GM23338 (cell line): ENCODE data around the gene ST3GAL4. TPM values are rescaled to one million over a fixed set of nuclear protein-coding genes. Genes with fewer than 3 reads are reported as not detected.

Experiments used
- ATAC-seq: fragments of 200-7000 bp; cut with Tn5 transposase; 3 replicates; pipeline ENCODE4 v1.9.1; 2020
- DNase-seq: peaks from one replicate; pipeline ENCODE4 v3.0.0-alpha.2; 2015; ENCODE audit warnings: low spot score
- H2AFZ ChIP-seq: fragments of 200-600 bp; sonication (generic); 2 replicates; pipeline ENCODE4 v1.8.0; 2016; ENCODE audit warnings: antibody characterized with exemption, mild to moderate bottlenecking, moderate library complexity
- H3F3A ChIP-seq: fragments of 200-600 bp; sonication (generic); replicated peaks from 2 replicates; pipeline ENCODE4 v1.8.0; 2017; ENCODE audit warnings: antibody characterized with exemption, mixed run types, low read depth
- H3K27ac ChIP-seq: fragments of 200-600 bp; sonication (generic); 2 replicates; pipeline ENCODE4 v1.6.1; 2016; ENCODE audit warnings: low read depth
- H3K27me3 ChIP-seq: fragments of 200-600 bp; sonication (generic); 2 replicates; pipeline ENCODE4 v1.8.0; 2016; ENCODE audit warnings: mild to moderate bottlenecking, mixed run types, moderate library complexity; ENCODE audit not compliant: insufficient read depth
- H3K36me3 ChIP-seq: fragments of 200-600 bp; sonication (generic); 2 replicates; pipeline ENCODE4 v1.8.0; 2016; ENCODE audit warnings: mild to moderate bottlenecking; ENCODE audit not compliant: insufficient read depth
- H3K4me1 ChIP-seq: fragments of 200-600 bp; sonication (generic); 2 replicates; pipeline ENCODE4 v1.8.0; 2016; ENCODE audit warnings: mild to moderate bottlenecking, moderate library complexity; ENCODE audit not compliant: insufficient read depth
- H3K4me2 ChIP-seq: fragments of 200-600 bp; sonication (generic); 2 replicates; pipeline ENCODE4 v1.7.1; 2017; ENCODE audit warnings: mixed run types
- H3K4me3 ChIP-seq: fragments of 200-600 bp; sonication (generic); 2 replicates; pipeline ENCODE4 v1.6.1; 2016; ENCODE audit warnings: mixed run types
- H3K79me2 ChIP-seq: fragments of 200-600 bp; sonication (generic); replicated peaks from 2 replicates; pipeline ENCODE4 v1.8.0; 2017; ENCODE audit warnings: mild to moderate bottlenecking; ENCODE audit not compliant: insufficient read depth
- H3K9me2 ChIP-seq: fragments of 200-600 bp; sonication (generic); 2 replicates; pipeline ENCODE4 v1.8.0; 2017; ENCODE audit not compliant: insufficient read depth
- H4K20me1 ChIP-seq: fragments of 200-600 bp; sonication (generic); replicated peaks from 2 replicates; pipeline ENCODE4 v1.8.0; 2017; ENCODE audit warnings: mild to moderate bottlenecking; ENCODE audit not compliant: insufficient read depth
- H3K27ac Mint-ChIP-seq: 2 replicates; pipeline ENCODE4 v1.8.0; 2020; ENCODE audit warnings: inconsistent platforms, mild to moderate bottlenecking, moderate library complexity, mixed read lengths
- H3K27me3 Mint-ChIP-seq: 3 replicates; pipeline ENCODE4 v1.8.0; 2022; ENCODE audit warnings: low read depth, mild to moderate bottlenecking, moderate library complexity, mixed read lengths, inconsistent platforms; ENCODE audit not compliant: insufficient read depth, poor library complexity
- H3K36me3 Mint-ChIP-seq: 3 replicates; pipeline ENCODE4 v1.8.0; 2021; ENCODE audit warnings: low read depth, mild to moderate bottlenecking, inconsistent platforms, moderate library complexity, mixed read lengths
- H3K4me1 Mint-ChIP-seq: 3 replicates; pipeline ENCODE4 v1.8.0; 2020; ENCODE audit warnings: mild to moderate bottlenecking, inconsistent platforms, mixed read lengths
- H3K4me3 Mint-ChIP-seq: 3 replicates; pipeline ENCODE4 v1.8.0; 2021; ENCODE audit warnings: moderate library complexity, mild to moderate bottlenecking, inconsistent platforms, mixed read lengths
- H3K9me3 Mint-ChIP-seq: 3 replicates; pipeline ENCODE4 v1.8.0; 2020; ENCODE audit warnings: moderate library complexity, mild to moderate bottlenecking, inconsistent platforms, mixed read lengths
- CREB1 ChIP-seq: fragments of 250-450 bp; sonication (Bioruptor Pico); IDR thresholded peaks from 2 replicates; pipeline ENCODE4 v1.5.0; 2020; ENCODE audit warnings: low read depth, mild to moderate bottlenecking, moderate library complexity
- EZH2 ChIP-seq: fragments of 200-600 bp; sonication (generic); IDR thresholded peaks from one replicate; pipeline ENCODE4 v1.8.0; 2017; ENCODE audit warnings: antibody characterized with exemption, mild to moderate bottlenecking, low read depth; ENCODE audit not compliant: unreplicated experiment
- EZH2phosphoT487 ChIP-seq: fragments of 200-600 bp; sonication (generic); IDR thresholded peaks from one replicate; pipeline ENCODE4 v1.8.1; 2018; ENCODE audit warnings: antibody characterized with exemption; ENCODE audit not compliant: unreplicated experiment
- NANOG ChIP-seq: IDR thresholded peaks from 2 replicates; pipeline ENCODE4 v1.6.1; 2016; ENCODE audit warnings: antibody characterized with exemption, borderline replicate concordance
- POLR2AphosphoS5 ChIP-seq: IDR thresholded peaks from 2 replicates; pipeline ENCODE4 v1.6.1; 2016; ENCODE audit warnings: antibody characterized with exemption, low read depth
- STAT1 ChIP-seq: IDR thresholded peaks from one replicate; pipeline ENCODE4 v1.6.1; 2016; ENCODE audit warnings: antibody characterized with exemption; ENCODE audit not compliant: unreplicated experiment
- ZNF114 ChIP-seq: fragments of 250-450 bp; sonication (Bioruptor Pico); IDR thresholded peaks from 2 replicates; pipeline ENCODE4 v1.5.0; 2020; ENCODE audit warnings: mild to moderate bottlenecking, moderate library complexity
- ZNF331 ChIP-seq: fragments of 250-450 bp; sonication (Bioruptor Pico); IDR thresholded peaks from 2 replicates; pipeline ENCODE4 v1.5.0; 2020; ENCODE audit warnings: low read depth, mild to moderate bottlenecking, moderate library complexity
- polyA plus RNA-seq: library from polyadenylated mRNA; unstranded; fragments of >200 nt; fragmentation: Nextera tagmentation; extraction: Ambion mirVana; gene quantifications from 2 replicates; pipeline ENCODE4 v1.2.1, GENCODE V29; 2016
- total RNA-seq: library from RNA; depleted of rRNA; stranded (reverse); fragments of >200 nt; shearing (Covaris generic); gene quantifications from 2 replicates; pipeline ENCODE4 v1.2.3, GENCODE V29; 2014
- TF ChIP-seq, protein P1 (sequence below), 2 experiments: fragments of 200-600 bp in 1 of 2; sonication (generic) in 1 of 2; conservative IDR thresholded peaks; 2 replicates each; pipeline versions ENCODE4 v1.5.1 to v1.6.1; 2016 to 2017; ENCODE audit warnings: antibody characterized with exemption in 2 of 2, low read depth in 2 of 2, mild to moderate bottlenecking in 2 of 2, moderate library complexity in 1 of 2
- TF ChIP-seq, protein P2 (sequence below): fragments of 250-450 bp; sonication (Bioruptor Pico); IDR thresholded peaks from 2 replicates; pipeline ENCODE4 v1.5.0; 2020; ENCODE audit warnings: mild to moderate bottlenecking, moderate library complexity
- TF ChIP-seq, protein P3 (sequence below): IDR thresholded peaks from one replicate; pipeline ENCODE4 v1.6.1; 2018; ENCODE audit warnings: antibody characterized with exemption; ENCODE audit not compliant: unreplicated experiment
- TF ChIP-seq, protein P4 (sequence below): IDR thresholded peaks from 2 replicates; pipeline ENCODE4 v1.6.1; 2016; ENCODE audit warnings: antibody characterized with exemption

The ST3GAL4 gene
- total and polyA plus RNA-seq, 2 experiments from 2014 or later, result 10.1 to 28.0 TPM

DNA sequence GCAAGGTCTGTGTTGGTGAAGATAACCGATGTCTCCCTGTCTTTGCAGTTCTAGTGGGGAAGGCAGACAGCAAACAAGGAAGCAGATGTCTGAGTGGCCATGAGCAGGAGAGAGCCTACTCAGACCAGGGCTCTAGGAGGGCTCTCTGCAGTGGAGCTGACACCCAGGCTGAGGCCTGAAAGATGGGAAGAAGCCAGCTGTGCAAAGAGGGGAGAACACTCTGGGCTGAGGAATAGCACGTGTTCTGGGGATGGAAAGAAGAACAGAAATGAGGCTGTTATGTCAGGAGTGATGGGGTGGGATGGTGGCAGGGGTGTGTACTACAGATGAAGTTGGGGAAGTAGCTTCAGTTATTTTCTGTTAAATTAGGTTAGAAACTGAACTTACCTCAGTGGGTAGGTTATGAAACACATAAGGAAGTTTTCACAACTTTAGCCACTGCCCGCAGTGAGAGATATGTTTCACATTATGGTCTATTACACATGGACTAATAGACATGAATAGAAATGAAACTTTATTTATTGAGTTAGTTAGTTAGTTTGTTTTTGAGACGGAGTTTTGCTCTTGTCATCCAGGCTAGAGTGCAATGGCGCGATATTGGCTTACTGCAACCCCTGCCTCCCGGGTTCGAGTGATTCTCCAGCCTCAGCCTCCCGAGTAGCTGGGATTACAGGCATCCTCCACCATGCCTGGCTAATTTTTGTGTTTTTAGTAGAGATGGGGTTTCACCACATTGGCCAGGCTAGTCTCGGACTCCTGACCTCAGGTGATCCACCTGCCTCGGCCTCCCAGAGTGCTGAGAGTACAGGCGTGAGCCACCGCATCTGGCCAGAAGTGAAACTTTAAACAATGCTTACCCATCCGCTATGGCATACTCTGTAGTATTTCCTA, 43.8 kb upstream of the ST3GAL4 start:
- Mint-ChIP-seq H3K4me3 (no peak overlapping the region), H3K36me3 (peaks cover 28% of the 10 kb centered on the region), H3K9me3 (no peaks in the 10 kb centered on the region), H3K27ac (no peak overlapping the region), H3K4me1 (peaks cover 2% of the 10 kb centered on the region; the same call in 1 of the 3 replicates), H3K27me3 (no peaks in the 10 kb centered on the region)
- Histone ChIP-seq H3F3A (no peaks in the 10 kb centered on the region), H3K36me3 (no peaks in the 10 kb centered on the region), H3K4me3 (no peak overlapping the region), H3K27me3 (no peaks in the 10 kb centered on the region), H4K20me1 (no peaks in the 10 kb centered on the region), H3K4me1 (no peaks in the 10 kb centered on the region), H3K27ac (no peak overlapping the region), H3K79me2 (no peaks in the 10 kb centered on the region), H3K9me2 (no peaks in the 10 kb centered on the region), H3K4me2 (no peak overlapping the region), H2AFZ (no peak overlapping the region)
- ATAC-seq (no peak), DNase-seq (no peak)
- TF ChIP-seq ZNF114, result no peak
- no peak for TF ChIP-seq EZH2phosphoT487
- TF ChIP-seq STAT1, result no peak
- TF ChIP-seq ZNF331, result no peak
- TF ChIP-seq, protein P1, sequence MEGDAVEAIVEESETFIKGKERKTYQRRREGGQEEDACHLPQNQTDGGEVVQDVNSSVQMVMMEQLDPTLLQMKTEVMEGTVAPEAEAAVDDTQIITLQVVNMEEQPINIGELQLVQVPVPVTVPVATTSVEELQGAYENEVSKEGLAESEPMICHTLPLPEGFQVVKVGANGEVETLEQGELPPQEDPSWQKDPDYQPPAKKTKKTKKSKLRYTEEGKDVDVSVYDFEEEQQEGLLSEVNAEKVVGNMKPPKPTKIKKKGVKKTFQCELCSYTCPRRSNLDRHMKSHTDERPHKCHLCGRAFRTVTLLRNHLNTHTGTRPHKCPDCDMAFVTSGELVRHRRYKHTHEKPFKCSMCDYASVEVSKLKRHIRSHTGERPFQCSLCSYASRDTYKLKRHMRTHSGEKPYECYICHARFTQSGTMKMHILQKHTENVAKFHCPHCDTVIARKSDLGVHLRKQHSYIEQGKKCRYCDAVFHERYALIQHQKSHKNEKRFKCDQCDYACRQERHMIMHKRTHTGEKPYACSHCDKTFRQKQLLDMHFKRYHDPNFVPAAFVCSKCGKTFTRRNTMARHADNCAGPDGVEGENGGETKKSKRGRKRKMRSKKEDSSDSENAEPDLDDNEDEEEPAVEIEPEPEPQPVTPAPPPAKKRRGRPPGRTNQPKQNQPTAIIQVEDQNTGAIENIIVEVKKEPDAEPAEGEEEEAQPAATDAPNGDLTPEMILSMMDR (conservative IDR thresholded peaks at IDR 0.05; ENCODE audit: low read depth in 2 of 2), result no peak
- TF ChIP-seq EZH2, result no peak
- no peak for TF ChIP-seq POLR2AphosphoS5
- TF ChIP-seq CREB1 (CRISPR knock-in tag), result no peak
- TF ChIP-seq NANOG, result no peak
- TF ChIP-seq, protein P2, sequence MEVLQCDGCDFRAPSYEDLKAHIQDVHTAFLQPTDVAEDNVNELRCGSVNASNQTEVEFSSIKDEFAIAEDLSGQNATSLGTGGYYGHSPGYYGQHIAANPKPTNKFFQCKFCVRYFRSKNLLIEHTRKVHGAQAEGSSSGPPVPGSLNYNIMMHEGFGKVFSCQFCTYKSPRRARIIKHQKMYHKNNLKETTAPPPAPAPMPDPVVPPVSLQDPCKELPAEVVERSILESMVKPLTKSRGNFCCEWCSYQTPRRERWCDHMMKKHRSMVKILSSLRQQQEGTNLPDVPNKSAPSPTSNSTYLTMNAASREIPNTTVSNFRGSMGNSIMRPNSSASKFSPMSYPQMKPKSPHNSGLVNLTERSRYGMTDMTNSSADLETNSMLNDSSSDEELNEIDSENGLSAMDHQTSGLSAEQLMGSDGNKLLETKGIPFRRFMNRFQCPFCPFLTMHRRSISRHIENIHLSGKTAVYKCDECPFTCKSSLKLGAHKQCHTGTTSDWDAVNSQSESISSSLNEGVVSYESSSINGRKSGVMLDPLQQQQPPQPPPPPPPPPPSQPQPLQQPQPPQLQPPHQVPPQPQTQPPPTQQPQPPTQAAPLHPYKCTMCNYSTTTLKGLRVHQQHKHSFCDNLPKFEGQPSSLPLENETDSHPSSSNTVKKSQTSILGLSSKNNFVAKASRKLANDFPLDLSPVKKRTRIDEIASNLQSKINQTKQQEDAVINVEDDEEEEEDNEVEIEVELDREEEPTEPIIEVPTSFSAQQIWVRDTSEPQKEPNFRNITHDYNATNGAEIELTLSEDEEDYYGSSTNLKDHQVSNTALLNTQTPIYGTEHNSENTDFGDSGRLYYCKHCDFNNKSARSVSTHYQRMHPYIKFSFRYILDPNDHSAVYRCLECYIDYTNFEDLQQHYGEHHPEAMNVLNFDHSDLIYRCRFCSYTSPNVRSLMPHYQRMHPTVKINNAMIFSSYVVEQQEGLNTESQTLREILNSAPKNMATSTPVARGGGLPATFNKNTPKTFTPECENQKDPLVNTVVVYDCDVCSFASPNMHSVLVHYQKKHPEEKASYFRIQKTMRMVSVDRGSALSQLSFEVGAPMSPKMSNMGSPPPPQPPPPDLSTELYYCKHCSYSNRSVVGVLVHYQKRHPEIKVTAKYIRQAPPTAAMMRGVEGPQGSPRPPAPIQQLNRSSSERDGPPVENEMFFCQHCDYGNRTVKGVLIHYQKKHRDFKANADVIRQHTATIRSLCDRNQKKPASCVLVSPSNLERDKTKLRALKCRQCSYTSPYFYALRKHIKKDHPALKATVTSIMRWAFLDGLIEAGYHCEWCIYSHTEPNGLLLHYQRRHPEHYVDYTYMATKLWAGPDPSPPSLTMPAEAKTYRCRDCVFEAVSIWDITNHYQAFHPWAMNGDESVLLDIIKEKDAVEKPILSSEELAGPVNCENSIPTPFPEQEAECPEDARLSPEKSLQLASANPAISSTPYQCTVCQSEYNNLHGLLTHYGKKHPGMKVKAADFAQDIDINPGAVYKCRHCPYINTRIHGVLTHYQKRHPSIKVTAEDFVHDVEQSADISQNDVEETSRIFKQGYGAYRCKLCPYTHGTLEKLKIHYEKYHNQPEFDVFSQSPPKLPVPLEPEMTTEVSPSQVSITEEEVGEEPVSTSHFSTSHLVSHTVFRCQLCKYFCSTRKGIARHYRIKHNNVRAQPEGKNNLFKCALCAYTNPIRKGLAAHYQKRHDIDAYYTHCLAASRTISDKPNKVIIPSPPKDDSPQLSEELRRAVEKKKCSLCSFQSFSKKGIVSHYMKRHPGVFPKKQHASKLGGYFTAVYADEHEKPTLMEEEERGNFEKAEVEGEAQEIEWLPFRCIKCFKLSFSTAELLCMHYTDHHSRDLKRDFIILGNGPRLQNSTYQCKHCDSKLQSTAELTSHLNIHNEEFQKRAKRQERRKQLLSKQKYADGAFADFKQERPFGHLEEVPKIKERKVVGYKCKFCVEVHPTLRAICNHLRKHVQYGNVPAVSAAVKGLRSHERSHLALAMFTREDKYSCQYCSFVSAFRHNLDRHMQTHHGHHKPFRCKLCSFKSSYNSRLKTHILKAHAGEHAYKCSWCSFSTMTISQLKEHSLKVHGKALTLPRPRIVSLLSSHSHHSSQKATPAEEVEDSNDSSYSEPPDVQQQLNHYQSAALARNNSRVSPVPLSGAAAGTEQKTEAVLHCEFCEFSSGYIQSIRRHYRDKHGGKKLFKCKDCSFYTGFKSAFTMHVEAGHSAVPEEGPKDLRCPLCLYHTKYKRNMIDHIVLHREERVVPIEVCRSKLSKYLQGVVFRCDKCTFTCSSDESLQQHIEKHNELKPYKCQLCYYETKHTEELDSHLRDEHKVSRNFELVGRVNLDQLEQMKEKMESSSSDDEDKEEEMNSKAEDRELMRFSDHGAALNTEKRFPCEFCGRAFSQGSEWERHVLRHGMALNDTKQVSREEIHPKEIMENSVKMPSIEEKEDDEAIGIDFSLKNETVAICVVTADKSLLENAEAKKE (CRISPR knock-in tag), result no peak
- TF ChIP-seq, protein P3, sequence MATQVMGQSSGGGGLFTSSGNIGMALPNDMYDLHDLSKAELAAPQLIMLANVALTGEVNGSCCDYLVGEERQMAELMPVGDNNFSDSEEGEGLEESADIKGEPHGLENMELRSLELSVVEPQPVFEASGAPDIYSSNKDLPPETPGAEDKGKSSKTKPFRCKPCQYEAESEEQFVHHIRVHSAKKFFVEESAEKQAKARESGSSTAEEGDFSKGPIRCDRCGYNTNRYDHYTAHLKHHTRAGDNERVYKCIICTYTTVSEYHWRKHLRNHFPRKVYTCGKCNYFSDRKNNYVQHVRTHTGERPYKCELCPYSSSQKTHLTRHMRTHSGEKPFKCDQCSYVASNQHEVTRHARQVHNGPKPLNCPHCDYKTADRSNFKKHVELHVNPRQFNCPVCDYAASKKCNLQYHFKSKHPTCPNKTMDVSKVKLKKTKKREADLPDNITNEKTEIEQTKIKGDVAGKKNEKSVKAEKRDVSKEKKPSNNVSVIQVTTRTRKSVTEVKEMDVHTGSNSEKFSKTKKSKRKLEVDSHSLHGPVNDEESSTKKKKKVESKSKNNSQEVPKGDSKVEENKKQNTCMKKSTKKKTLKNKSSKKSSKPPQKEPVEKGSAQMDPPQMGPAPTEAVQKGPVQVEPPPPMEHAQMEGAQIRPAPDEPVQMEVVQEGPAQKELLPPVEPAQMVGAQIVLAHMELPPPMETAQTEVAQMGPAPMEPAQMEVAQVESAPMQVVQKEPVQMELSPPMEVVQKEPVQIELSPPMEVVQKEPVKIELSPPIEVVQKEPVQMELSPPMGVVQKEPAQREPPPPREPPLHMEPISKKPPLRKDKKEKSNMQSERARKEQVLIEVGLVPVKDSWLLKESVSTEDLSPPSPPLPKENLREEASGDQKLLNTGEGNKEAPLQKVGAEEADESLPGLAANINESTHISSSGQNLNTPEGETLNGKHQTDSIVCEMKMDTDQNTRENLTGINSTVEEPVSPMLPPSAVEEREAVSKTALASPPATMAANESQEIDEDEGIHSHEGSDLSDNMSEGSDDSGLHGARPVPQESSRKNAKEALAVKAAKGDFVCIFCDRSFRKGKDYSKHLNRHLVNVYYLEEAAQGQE, result no peak
- TF ChIP-seq, protein P4, sequence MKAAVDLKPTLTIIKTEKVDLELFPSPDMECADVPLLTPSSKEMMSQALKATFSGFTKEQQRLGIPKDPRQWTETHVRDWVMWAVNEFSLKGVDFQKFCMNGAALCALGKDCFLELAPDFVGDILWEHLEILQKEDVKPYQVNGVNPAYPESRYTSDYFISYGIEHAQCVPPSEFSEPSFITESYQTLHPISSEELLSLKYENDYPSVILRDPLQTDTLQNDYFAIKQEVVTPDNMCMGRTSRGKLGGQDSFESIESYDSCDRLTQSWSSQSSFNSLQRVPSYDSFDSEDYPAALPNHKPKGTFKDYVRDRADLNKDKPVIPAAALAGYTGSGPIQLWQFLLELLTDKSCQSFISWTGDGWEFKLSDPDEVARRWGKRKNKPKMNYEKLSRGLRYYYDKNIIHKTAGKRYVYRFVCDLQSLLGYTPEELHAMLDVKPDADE, result no peak
